Activated CD8-positive, alpha-beta T cell treated with anti-CD3 and anti-CD28 coated beads for 36 hours (primary cell): ENCODE data around the gene TMEM147. TPM values are rescaled to one million over a fixed set of nuclear protein-coding genes. Genes with fewer than 3 reads are reported as not detected.

Experiments
- ATAC-seq: fragments of 200-7000 bp; cut with Tn5 transposase; one replicate; pipeline ENCODE4 v1.10.0; 2021; ENCODE audit warnings: mild to moderate bottlenecking, moderate library complexity
- CTCF ChIA-PET: fragments of 350-600 bp; sonication (Branson Sonifier 250); formaldehyde crosslinking; loops from one replicate; lab custom pipeline; 2021; ENCODE audit warnings: antibody characterized with exemption; lab: Charles Lee
- POLR2A ChIA-PET: fragments of 350-600 bp; sonication (Branson Sonifier 250); formaldehyde crosslinking; loops from one replicate; lab custom pipeline; 2021; ENCODE audit warnings: antibody characterized with exemption; lab: Charles Lee
- DNase-seq: peaks from one replicate; pipeline ENCODE4 v3.0.0-alpha.2; 2020
- H3K27ac Mint-ChIP-seq: one replicate; pipeline ENCODE4 v1.8.0; 2021; ENCODE audit warnings: mild to moderate bottlenecking, mixed read lengths
- H3K27me3 Mint-ChIP-seq: one replicate; pipeline ENCODE4 v1.8.0; 2021; ENCODE audit warnings: mixed read lengths
- H3K36me3 Mint-ChIP-seq: one replicate; pipeline ENCODE4 v1.8.0; 2021; ENCODE audit warnings: low read depth, mixed read lengths
- H3K4me1 Mint-ChIP-seq: one replicate; pipeline ENCODE4 v1.8.0; 2021; ENCODE audit warnings: low read depth, mixed read lengths
- H3K4me3 Mint-ChIP-seq: one replicate; pipeline ENCODE4 v1.8.0; 2021; ENCODE audit warnings: mild to moderate bottlenecking, moderate library complexity, mixed read lengths
- H3K9me3 Mint-ChIP-seq: one replicate; pipeline ENCODE4 v1.8.0; 2021; ENCODE audit warnings: mixed read lengths
- CTCF ChIP-seq: fragments of 200-600 bp; IDR thresholded peaks from one replicate; pipeline ENCODE4 v1.8.0; 2022; ENCODE audit warnings: antibody characterized with exemption, mild to moderate bottlenecking
- intact Hi-C: fragments of 100-400 bp; cut with micrococcal nuclease; formaldehyde crosslinking; loops from one replicate; pipeline ENCODE4 v1.10.0; 2022
- total RNA-seq, 2 experiments: library from RNA; stranded (reverse); gene quantifications; one replicate each; pipeline ENCODE4 v1.2.3, GENCODE V29; 2021

Gene TMEM147
- total RNA-seq, 2 experiments from 2014 or later, result 81.7 to 86.6 TPM

DNA sequence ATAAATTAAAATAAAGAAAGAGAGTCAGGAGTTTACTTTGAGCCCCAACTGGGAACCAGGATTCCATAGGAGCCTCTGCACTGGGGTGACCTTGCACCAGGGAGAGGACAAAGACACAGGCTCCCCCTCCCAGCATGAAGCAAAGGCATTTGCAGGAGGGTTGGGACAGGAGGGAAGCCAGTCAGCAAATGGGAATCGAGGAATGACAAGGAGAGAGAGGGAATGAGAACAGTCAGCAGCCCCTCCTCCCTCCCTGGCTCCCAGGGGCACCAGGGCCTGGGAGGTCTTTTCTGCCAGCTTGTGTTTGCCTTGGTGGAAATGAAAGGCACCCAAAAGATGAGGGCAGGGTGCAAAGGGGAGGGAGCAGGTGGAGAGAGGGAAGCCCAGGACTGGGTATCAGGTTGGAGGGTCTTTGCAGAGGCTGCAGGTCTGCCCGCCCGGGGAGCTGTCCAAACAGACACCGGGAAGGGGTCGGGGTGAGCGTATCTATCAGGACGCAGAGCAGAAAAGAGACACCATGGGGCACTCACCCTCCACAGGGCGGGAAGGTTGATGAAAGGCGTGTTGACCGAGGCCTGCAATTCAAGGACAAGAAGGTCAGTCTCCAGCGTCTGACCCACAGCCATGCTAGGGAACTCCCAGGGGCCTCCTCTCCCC is 21.1 kb upstream of the TMEM147 start:
- Mint-ChIP-seq H3K4me1 (no peaks in the 10 kb centered on the region), H3K27ac (no peak overlapping the region), H3K9me3 (no peaks in the 10 kb centered on the region), H3K36me3 (no peaks in the 10 kb centered on the region), H3K27me3 (peaks cover 20% of the 10 kb centered on the region), H3K4me3 (no peak overlapping the region)
- intact Hi-C loops, result no loop called here
- CTCF ChIA-PET, result interaction anchor here (1.1 kb wide), 1 partner anchor 14 kb away, joined by 4 read pairs; no protein-coding TSS in a partner anchor
- DNase-seq, result no peak
- no peak for TF ChIP-seq CTCF
- ATAC-seq, result no peak
- POLR2A ChIA-PET, result no interaction called here

DNA sequence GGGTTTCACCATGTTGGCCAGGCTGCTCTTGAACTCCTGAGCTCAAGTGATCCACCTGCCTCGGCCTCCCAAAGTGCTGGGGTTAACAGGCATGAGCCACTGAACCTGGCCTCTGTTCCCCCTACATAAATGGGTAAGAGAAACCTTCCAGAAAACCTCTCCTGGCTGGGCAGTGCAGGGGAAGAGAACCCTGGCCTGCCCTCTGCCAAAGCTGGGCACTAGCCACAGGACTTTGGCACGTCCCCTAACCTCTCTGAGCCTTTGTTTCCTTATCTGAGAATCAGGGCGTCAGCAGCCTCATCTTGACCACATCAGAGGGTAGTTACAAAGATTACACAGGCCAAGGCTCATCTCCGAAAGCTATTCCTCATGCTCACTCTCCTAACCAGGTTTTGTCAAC is 19.6 kb upstream of the TMEM147 start:
- intact Hi-C loops, result no loop called here
- ChIA-PET CTCF (interaction anchor here (0.7 to 1.4 kb wide), 2 partner anchors 16 to 23 kb away, joined by 3 to 5 read pairs; no protein-coding TSS in a partner anchor), POLR2A (interaction anchor here (0.8 kb wide), 1 partner anchor 17 kb away, joined by 3 read pairs; no protein-coding TSS in a partner anchor)
- Mint-ChIP-seq H3K4me3 (no peak overlapping the region), H3K27me3 (peaks cover 23% of the 10 kb centered on the region), H3K27ac (no peak overlapping the region), H3K36me3 (no peaks in the 10 kb centered on the region), H3K4me1 (no peaks in the 10 kb centered on the region), H3K9me3 (no peaks in the 10 kb centered on the region)
- no peak for ATAC-seq
- no peak for TF ChIP-seq CTCF
- no peak for DNase-seq

DNA sequence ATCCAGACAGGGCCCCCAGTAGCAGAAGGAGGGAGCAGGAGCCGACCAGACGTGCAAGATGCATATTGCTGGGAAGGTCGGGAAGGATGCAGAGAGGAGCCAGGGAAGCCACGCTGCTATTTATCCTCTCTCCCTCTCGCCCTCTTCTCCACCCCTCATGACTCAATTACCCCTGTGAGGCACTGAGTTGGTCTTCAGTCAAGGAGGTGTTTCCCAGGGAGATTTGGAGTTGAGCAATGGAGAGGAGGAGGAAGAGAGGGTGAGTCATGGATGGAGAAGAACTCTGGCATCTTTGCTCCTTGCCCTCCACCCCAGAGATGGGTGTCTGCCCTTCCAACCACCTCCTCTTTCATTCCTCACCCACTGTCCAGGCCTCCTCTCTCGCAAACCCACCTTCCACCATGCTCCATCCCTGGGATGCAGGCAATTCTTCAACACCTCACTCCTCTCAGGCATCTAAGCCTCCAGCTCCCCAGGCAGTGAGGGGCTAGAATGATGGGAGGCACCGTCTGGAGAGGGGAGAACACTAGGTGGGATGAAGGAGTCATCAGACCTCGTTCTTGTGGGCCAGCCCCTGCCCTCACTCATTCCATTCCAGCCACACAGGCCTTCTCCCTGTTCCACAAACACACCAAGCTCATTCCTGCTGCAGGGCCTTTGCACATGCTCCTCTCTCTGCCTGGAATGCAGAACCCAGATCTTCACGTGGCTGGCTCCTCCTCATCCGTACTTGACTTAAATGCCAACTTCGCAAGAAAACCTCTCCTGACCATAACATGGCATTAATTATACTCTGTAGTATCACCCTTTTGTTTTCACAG is 17.0 kb upstream of the TMEM147 start, which contains the start of gene SBSN:
TSS of gene SBSN (minus strand) at position 94 of the 821 bp plus-strand sequence. CDS start at position 64, 30 bp downstream.
- intact Hi-C loops, result no loop called here
- H3K36me3 Mint-ChIP-seq, result no peaks in the 10 kb centered on the region
- H3K4me3 Mint-ChIP-seq, result no peak within 1 kb of the TSS
- DNase-seq (no peak), ATAC-seq (no peak)
- H3K27me3 Mint-ChIP-seq, result peaks cover 31% of the 10 kb centered on the region
- H3K4me1 Mint-ChIP-seq, result peaks cover 5% of the 10 kb centered on the region
- no peak for TF ChIP-seq CTCF
- no peaks in the 10 kb centered on the region for H3K9me3 Mint-ChIP-seq
- CTCF ChIA-PET, result no interaction called here
- POLR2A ChIA-PET, result no interaction called here
- H3K27ac Mint-ChIP-seq, result no peak within 1 kb of the TSS

DNA sequence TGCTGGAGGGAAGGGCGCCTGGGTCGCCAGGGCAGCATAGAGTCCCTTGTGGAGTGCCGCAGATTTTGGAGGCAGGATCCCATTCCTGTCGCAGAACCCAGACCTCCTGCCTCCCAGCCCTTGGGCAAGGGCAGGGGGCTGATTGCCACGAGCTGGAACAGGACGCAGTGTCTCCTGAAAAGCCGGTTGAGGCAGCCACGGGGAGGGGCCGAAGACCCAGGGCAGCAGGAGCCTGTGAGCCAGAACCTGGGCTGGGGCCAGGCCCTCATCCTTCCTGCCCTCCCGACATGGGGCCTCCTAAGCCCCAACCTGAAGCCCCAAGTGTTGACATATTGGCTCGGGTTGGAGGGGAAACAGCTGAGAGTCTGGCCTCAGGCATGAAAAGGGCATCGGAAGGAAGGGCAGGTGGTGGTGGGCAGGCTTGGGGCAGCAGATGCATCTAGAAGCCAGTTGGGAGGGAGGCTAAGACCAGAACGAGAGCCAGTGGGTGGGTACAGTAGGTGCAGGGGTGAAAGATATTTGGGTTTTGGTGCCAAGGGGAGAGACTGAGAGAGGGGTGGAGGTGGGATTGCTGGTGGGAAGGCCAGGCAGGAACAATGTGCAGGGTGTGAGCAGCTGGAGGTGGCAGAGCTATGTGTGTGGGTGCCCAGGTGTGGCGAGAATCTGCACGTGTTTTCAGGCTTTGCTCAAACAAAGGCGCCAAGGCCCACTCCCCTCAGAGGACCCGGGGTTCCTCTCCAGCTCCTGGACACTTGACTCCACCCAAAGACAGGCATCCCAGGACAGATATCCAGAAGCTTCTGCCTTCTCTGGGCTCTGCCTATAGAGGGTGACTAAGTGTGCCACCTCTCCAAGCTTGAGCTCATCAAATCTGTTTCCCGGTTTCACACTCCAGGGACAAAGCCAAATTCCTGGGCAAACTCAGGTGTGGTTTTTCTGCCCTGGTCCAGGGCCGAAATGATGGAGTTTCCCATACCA is 15.9 kb upstream of the TMEM147 start:
- intact Hi-C loops, result no loop called here
- DNase-seq (no peak), ATAC-seq (no peak)
- H3K36me3 Mint-ChIP-seq, result no peaks in the 10 kb centered on the region
- peak overlapping the region; percentile 20 for H3K27ac Mint-ChIP-seq
- ChIA-PET CTCF (interaction anchor here (1.1 kb wide), 1 partner anchor 34 kb away, joined by 8 read pairs; no protein-coding TSS in a partner anchor), POLR2A (interaction anchor here (0.6 kb wide), 2 partner anchors 36 to 96 kb away, joined by 3 to 4 read pairs; no protein-coding TSS in a partner anchor)
- no peak overlapping the region for H3K4me3 Mint-ChIP-seq
- H3K27me3 Mint-ChIP-seq, result peaks cover 36% of the 10 kb centered on the region
- H3K9me3 Mint-ChIP-seq, result no peaks in the 10 kb centered on the region
- H3K4me1 Mint-ChIP-seq, result peaks cover 12% of the 10 kb centered on the region
- TF ChIP-seq CTCF, result no peak
